NCI-H187 (cell line): Measurements from ENCODE around the gene DOK6.

Experiments used
- DNase-seq, 2 experiments: peaks; one replicate each; lab custom pipeline; 2025; lab: John Stamatoyannopoulos, UW

The DOK6 gene

DNA sequence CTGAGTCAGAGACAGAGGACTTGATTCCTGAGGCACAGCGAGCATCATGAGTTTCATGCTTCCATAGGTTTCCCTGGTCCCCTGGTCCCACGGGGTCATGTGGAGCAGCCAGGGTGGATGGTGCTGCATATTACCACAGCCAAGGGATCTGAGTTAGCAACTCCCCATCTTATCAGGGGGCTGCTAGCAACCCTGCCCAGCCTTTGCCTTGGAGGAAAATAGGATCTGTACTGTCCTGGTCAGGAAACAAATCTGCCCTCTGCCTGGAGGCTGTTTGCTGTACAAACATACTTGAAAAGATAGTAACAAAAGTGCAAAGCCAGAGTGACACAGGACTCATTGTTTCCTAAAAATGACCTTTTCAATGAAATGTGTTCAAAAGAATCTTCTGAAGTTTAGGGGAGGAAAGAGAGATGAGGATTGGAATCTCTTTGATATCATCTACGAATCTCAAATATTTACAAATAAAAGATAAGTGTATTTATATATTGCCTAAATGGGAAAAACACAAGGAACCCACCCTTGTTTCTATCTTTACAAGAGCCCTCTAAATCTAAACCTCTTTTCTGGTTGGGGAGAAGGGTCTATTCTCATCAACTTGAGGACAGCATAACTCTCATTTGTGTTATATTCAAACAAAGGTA is 352.2 kb downstream of the DOK6 start:
- DNase-seq = no peak

DNA sequence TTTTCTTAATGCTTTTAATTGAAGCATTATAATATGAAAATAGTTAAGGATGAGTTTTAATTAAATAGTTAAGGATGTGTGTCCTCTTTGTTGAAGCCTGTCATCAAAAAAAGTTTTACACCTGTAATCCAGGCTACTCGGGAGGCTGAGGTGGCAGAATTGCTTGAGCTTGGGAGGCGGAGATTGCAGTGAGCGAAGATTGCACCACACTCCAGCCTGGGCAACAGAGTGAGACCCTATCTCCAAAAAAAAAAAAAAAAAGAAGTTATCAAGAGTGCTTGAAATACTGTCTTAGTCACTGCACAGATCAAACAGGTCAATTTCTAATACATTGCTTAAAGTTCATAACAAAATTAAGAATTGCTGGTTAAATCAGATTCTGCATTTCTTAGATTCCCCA is 353.4 kb downstream of the DOK6 start:
- no peak for DNase-seq

DNA sequence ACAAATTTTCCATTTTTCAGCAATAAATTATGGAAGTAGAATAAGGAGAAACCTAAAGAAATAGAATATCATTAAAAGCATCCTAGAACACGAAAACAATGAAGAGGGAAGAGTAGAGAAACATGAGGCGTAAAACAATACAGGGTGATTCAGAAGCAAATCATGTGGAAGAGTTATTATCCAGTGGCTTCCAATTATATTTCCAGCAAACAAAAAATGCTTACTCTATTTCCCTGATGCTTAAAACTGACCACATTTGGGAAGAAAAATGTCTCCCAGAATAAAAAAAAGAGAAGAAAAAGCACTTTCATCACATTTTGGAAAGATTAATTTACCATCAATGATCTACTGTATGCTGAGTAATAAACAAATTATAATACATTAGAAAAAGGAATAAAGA is 354.4 kb downstream of the DOK6 start:
- DNase-seq = no peak

DNA sequence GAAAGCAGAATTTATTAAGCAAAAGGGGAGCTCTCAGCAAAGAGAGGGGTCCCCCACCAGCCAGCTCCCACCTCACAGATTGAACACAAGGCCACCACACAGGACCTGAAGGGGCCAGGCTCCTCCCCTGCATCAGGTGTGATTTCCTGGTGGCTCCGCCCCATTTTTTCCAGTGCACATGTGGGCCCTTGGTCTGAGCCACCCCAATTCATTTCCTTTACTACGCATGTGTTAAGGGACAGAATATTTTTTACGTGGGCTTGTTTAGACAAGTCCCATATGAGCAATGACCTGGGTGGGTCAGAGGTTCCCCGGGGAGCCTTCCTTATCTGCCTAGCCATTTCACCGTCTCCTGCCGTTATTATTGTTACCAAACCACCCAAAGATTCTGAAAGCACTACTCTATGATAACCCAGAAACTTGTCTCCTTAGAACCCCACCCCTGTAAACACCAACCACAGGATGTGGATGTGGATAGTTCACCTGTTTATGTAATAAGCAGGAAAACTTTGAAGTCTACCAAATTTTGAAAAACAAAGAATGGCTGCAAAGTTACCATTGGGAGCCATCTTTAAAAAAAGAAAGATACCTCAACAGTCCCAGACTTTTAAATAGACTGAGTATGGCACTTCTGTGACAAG is 355.3 kb downstream of the DOK6 start:
- no peak for DNase-seq

DNA sequence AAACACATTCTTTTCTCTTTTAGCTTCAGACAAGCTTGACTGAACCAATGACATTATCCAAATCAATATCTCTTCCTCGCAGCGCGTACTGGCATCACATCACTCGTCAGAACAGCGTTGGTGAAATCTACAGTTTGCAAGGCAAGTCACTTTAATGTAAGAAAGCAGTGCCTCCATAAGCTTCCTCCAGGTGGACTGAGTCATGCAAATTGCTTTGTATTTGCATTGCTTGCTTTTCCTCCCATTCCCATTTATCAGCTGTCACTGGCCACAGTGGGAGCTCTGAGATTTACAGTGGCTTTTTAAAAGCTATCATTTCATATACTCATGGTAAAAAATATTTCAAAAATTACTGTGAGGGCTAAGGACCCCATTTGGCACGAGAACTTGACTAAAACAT is 357.0 kb downstream of the DOK6 start:
- no peak for DNase-seq

DNA sequence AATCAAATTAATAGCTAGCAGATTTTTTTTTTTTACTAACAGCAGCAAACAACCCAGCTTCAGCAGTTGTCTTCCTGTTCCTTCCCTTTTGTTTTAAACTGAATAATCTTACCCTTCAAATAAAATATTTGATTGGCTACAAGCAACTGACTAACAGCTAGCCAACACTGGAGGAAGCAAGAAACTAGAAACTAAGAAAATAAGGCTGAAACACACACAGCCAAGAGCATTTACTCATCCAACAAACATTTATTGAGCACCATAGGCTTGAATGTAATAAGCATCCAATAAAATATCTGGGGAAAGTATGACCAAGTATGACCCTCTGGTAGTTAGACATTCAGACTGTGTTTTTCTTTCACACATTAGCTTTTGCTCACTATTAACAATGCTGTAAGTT is 357.8 kb downstream of the DOK6 start:
- DNase-seq = no peak

DNA sequence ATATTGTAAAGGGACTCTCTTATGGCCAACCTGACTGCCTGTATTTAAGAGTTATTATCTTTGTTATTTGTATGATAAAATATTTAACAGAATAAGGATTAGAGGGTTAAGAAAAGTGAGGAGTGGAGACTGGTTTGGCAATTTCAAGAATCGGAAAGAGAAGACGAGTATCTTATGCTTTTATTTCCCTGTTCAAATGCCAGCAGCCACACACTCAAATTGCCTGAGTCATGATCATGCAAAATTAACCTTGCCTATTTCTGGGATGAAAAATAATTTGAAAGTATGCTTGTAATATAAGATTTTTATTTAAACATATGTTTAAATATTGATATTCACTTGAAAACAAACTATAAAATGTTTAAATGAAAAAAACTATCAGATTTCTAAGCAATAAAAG is 358.4 kb downstream of the DOK6 start:
- no peak for DNase-seq

DNA sequence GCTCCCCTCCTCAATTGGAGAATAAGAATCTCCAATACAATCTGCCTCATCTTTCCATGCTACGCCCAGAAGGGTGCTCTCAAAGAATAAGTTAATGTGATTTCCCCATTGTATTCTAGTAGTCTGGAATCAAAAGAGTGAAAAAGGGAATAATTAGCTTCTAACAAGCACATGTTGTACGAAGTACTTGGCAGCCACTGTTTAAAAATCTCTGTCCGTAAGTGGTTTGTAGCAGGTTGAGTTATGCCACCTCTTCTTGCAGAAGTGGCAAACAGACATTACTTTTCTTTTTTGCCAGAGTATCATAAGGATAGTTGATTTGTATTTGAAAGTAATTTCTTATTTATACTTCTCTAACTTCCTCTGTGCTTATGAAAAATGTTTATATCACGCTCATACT is 362.3 kb downstream of the DOK6 start:
- no peak for DNase-seq

DNA sequence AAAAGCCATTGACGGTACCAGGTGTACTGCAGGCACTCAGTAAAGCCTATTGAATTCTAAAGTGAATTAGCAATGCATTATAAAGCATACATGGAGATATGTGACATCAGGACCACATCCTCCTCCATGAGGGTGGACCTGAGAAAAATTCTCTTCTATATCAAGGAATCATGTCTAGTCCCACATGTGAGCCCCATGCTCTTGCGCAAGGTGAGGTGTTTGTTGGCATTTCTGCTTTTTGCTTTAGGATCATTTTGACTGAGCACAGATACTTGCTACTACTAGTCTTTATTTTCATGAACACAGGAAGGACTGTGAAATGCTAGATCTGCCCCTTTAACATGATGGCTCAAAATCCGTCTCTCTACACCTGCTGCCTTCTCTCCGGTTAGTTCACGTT is 363.1 kb downstream of the DOK6 start:
- no peak for DNase-seq

DNA sequence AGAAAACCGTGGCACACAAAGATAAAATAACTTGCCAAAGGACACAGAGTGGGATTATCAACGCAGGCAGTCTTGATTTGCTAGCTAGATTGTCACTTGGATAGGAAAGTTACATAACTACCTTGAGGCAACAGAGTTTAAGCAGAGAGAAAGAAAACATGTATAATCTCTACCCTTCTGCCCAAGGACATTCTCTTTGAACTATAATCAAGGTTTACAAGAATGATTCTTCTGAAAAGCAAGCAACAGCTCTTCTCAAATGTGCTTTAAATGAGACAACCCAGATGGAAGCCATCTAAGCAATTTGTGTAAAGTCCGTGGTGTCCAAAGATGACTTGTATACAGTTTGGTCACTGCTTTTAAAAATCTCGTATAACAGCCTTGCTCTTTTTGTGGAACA is 369.6 kb downstream of the DOK6 start:
- DNase-seq = no peak

DNA sequence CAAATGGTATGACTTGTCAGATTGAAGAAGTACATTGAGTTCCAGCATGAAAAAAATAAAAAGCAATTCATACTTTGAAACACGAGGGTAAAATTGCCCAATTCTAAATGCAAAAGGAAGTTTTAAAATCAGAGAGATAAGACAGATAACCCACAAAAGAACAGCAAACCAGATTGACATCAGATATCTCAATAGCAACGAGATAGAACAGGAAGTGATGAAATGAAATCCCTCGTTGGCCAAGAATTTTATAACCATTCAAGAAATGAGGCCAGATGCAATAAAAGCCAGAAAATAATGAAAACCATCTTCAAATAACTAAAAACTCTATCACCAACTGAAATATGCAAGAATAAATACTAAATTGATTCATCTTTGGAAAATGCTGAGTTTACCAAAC is 374.1 kb downstream of the DOK6 start:
- DNase-seq = no peak

DNA sequence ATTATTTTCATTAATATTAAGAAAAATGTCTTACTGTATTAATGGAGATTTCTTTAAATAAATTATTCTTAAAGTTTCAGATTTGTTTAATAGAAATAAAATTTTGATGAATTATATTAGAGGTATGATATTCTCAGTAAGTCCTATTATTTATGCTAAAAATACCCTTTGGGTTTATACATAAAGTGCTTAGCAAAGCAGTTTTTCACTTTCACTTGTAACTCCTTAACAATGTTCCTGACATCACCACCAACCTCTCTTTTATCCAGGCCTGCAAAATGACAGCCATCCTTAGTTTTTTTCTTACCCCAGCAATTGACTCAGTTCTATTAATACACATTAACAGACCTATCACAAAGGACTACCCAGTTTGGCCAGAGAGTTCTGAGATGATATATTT is 376.6 kb downstream of the DOK6 start:
- no peak for DNase-seq

DNA sequence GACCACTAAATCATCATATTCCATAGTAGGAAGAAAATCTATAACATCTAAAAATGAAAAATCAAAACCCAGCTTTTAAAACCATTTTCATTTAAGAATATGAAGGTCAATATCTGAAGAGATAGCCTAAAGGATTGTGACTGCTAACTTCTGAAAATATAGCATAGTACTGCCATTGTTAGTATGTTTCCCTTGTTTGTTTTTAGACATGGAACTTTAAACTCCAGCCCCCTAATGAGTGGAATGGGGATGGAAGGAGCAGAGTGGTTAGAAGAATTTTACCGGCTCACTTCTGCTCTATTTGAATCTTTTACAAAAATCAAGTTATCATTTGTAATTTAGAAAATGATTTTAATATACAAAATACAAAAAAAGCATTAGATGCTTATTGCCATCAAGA is 378.0 kb downstream of the DOK6 start:
- DNase-seq = no peak

DNA sequence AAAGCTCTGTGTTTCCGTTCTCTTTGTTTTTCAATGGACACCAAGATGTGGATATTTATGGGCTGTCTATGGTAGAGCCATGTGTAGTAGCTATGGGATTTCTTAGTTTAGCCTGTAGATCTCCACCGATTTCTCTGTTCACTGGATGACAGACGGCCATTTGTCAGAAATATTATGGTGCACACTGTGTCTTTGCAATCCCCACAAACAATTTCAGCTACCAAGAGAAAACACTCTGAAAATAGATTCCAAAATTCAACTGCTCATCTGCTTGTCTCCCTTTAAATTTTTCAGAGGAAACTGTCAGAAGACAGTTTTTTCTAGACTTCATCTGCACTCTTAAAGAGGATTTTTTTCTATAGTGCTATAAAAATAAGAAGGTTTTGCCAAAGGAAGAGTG is 380.2 kb downstream of the DOK6 start:
- no peak for DNase-seq

DNA sequence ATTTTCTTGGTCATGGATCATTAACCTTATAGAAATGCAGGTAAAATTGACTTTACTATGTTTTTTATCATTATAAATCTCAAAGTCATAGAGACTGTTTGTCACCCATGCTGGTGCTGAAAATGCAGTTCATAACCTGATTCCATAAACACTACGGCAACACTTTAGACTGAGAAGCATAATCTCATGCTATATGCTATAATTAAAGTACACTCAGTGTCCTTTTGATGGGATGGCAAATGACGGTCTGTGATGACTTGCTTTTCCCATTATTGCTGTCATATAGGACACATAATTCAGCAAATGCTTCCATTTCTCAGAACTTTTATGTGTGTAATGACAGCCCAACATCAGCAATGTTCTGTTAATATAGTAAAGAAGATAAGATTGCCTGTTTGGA is 384.1 kb downstream of the DOK6 start:
- DNase-seq = no peak

DNA sequence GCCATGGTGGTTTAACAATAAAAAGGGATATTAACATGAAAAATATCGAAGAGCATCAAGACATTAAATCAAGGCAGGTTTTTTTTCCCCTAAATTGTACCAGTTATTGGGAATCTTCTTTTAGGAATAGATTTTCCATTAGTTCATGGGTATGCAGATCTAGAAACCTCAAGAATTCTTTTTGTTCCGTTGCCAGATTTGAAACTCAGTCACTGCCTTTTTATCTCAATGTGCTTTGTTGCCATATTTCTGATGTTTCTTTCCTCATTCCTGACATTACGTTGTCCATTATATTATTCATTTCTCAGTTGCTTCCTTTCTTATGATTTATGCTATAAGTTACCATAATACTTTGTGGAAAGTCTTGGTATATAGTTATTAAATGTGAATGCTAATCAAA is 384.8 kb downstream of the DOK6 start:
- DNase-seq = no peak

DNA sequence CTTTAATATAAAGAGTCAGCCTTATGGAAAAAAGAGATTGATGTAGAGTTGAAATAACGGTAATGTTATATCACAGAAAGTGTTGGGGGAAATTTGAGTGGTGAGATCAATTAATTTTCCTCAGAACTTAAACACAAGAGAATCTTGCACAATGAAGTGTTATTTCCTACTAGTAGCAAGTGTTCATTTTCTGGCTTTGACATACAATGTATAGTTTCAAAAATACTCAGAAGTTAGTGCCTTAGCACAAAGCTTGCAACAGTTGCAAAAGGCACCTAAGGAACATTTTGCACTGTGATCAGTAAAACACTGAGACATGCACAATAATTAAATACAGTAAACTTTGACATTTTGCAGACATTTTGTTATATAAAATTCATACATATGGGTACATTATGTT is 385.7 kb downstream of the DOK6 start:
- DNase-seq = no peak

DNA sequence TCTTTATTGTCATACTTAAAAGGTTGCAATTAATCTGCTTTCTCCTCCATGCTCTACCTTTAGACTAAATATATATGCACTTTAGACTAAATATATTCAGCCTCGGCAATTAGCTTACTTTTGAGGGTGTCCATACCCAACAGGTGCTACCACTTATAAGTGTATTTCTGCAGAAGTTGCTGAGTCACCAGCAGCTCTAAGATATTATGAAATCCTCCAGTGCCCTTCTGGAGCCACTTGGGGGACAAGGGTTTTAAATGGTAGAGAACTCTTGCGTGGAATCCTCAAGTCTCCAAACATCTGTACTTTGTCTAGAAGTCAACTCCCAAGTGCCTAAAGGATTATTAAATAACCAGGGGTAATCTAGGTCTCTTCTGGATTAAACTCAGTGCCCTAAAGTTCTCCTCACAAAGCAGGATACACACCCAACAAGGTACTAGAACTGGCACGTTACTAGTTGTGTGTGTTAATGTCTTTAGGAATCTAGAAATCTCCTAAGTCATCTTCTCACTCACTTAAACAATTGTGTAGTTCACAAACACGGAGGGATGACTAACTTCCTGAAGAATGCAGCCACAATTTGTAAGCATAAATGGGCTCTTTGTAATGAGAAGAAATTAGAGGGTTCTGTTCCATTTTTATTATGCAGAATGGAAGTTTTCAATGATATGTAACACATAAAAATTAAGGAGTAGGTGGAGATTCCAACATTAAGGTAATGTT is 387.3 kb downstream of the DOK6 start:
- no peak for DNase-seq

DNA sequence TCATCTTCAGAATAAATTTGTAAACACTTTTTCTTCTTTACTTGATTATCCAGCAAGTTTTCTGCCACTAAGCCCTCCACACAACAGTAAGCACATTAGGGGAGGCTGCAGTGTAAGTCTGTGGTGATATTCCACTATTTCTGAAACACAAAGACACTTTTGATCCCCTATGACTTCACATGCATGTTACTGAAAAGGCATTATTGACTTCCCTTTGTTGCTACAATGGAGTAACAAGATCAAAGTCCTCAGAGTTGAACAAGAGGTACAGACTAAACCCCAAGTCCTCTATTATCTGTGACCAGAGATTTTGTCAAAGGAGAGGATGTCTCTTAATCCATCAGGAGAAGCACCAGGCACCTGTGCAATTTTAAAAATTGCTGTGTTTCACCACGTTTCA is 389.1 kb downstream of the DOK6 start:
- DNase-seq = no peak

DNA sequence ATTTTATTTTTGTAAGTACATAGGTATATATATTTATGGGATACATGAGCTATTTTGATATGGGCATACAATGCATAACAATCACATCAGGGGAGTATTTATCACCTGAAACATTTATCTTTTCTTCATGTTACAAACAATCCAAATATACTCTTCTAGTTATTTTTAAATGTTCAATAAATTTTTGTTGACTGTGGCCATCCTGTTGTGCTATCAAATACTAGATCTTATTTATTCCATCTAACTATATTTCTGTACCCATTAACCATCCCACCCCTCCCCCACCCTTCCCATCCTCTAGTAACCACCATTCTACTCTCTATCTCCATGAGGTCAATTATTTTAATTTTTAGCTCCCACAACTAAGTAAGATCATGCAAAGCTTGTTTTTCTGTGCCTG is 390.0 kb downstream of the DOK6 start:
- no peak for DNase-seq

DNA sequence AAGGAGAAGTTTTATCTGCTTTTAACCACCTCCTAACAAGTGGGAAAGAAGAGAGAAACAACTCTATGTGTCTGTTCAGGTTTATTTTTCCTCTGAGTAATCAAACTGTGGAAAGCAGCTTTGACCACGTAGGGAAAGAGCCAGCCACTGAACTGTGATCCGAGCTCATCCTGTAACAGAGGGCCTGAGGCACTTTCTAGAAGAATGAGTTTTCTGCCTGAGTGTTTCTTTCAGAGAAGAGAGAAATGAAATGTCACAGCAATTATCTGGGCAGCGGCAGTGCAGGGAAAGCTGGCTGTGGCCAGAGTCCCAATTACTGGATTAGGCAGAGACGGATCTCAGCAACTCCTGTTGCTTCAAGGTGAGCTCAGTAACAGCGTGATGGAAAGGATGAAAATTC is 395.1 kb downstream of the DOK6 start:
- DNase-seq = no peak

DNA sequence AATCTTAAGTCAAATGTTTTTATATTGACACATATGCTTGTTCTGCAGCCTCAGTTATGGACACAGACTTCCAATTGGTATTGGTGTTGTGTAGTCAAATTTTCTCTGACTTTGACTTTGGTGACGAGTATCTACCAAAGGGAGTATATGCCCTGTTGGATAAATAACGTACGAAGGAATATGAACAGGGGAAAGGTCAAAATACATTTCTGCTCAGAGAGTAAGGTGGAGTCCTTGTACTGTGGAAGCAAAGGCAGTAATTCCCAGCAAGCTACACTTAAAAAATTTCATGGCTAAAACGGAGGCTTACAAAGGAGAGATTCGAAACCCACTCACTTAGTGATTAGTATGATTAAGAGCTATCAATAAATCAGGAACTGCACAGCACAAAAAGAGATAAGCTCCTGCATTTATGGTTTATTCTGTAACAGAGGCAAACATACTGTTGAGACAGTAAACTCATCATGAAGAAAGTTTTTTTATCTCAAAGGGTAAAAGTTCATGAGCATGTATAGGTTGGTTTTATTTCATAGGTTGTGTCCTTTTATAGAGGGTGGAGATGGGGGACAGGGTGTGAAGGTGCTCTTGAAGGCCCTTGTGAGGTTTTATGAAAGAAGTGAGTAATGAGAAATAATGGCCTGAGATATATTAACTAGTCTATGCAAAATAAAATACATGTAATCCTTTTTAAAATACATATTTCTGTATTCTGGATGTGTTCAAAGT is 404.3 kb downstream of the DOK6 start:
- no peak for DNase-seq

DNA sequence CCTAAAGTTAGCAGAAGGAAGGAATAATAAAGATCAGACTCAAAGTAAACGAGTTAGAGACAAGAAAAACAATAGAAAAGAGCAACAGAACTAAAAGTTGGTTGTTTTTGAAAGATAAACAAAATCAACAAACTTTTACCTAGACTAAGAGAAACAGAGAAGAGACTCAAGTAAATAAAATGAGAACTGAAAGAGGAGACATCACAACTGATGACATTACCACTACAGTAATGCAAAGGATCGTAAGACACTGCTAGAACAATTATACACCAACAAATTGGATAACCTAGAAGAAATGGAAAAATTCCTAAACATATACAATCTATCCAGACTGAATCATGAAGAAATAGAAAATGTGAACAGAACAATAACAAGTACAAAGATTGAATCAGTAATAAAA is 407.7 kb downstream of the DOK6 start:
- no peak for DNase-seq
